H1 (cell line): ENCODE measurements around the gene LIPA. TPM values are rescaled to one million over a fixed set of nuclear protein-coding genes. Genes with fewer than 3 reads are reported as not detected.

Source experiments
- CHD7 ChIP-seq: fragments of 300-600 bp; sonication (generic); IDR thresholded peaks from 2 replicates; pipeline ENCODE4 v1.7.1; 2012; ENCODE audit warnings: low read length, moderate library complexity, mild to moderate bottlenecking, inconsistent platforms; ENCODE audit not compliant: insufficient replicate concordance
- CTCF ChIP-seq, 3 experiments: IDR thresholded peaks; 1 replicate in 2 of 3; 2 replicates in 1 of 3; pipeline versions ENCODE4 v1.5.1 to v1.6.1; 2011; ENCODE audit warnings: low read length in 3 of 3, mild to moderate bottlenecking in 3 of 3, inconsistent platforms in 2 of 3, low read depth in 1 of 3, moderate library complexity in 1 of 3; ENCODE audit not compliant: insufficient read depth in 1 of 3; ENCODE audit errors: control extremely low read depth in 1 of 3
- KDM5A ChIP-seq: fragments of 200-600 bp; IDR thresholded peaks from 2 replicates; pipeline ENCODE4 v1.7.1; 2012; ENCODE audit warnings: mild to moderate bottlenecking, low read length, inconsistent platforms, mixed read lengths
- polyA plus RNA-seq, 7 experiments: library from polyadenylated mRNA; depleted of rRNA in 3 of 7; stranded (reverse) in 5 of 7; unstranded in 2 of 7; fragments of >200 nt in 5 of 7; fragments of 200-250 nt in 2 of 7; gene quantifications; 1 replicate in 5 of 7; 2 replicates in 1 of 7; 4 replicates in 1 of 7; pipeline versions ENCODE4 v1.2.1 to v1.2.3, GENCODE V29; 2011 to 2013; ENCODE audit warnings: missing spikeins in 2 of 7, mixed read lengths in 2 of 7
- total RNA-seq: library from RNA; stranded (reverse); fragmentation: NEBNext Ultra II Directional; extraction: Animal tissue kit (Norgen Biotek cat#: 25700); gene quantifications from 2 replicates; pipeline ENCODE4 v1.2.1, GENCODE V29; 2021

LIPA gene
- total and polyA plus RNA-seq, 2 of the 8 experiments (the other 6 are each of a cell fraction or from before 2014, with no cell fraction given), result 18.1 to 32.4 TPM

GRCh38 chr10:89248990-89249389 is 2.6 kb downstream of the LIPA start (continued):
- no peak for TF ChIP-seq CHD7
- no peak for TF ChIP-seq KDM5A
- no peak for TF ChIP-seq CTCF (IDR thresholded peaks at IDR 0.05; ENCODE audit: control extremely low read depth in 1 of 3, insufficient read depth in 1 of 3, low read depth in 1 of 3, low read length in 3 of 3)
